Measurements from ENCODE around the gene APAF1.
"Not testable (repeated sequence)": the region's sequence is repeated elsewhere in the genome, so short reads cannot be mapped to it uniquely, and the experiment has no call there.

APAF1 gene

GRCh38 chr12:98644712-98645571 is at the start of gene APAF1, which contains the start of gene IKBIP:
Gene APAF1 (plus strand): TSS chr12:98645290. CDS start chr12:98648360, 3,070 bp downstream.
Gene IKBIP (minus strand): TSS chr12:98644788. CDS start chr12:98644701, 87 bp downstream.
- peak; percentile 68 for DNase-seq

- not testable (repeated sequence) for DNase-seq
Observed at GRCh38 chr12:98597313-98597712, 47.8 kb upstream of the APAF1 start.

GRCh38 chr12:98601924-98602323 is 43.2 kb upstream of the APAF1 start:
- DNase-seq: no peak

- no peak for DNase-seq
Observed at GRCh38 chr12:98606359-98606988, 38.6 kb upstream of the APAF1 start.

GRCh38 chr12:98610596-98610995 is 34.5 kb upstream of the APAF1 start:
- DNase-seq: no peak

- DNase-seq: no peak
Observed at GRCh38 chr12:98612696-98613334, 32.3 kb upstream of the APAF1 start.

- no peak for DNase-seq
Observed at GRCh38 chr12:98618952-98619351, 26.1 kb upstream of the APAF1 start.

GRCh38 chr12:98635657-98636323 is 9.3 kb upstream of the APAF1 start:
- no peak for DNase-seq

GRCh38 chr12:98637068-98637467 is 8.0 kb upstream of the APAF1 start:
- DNase-seq: no peak

- DNase-seq: no peak
Observed at GRCh38 chr12:98638009-98638408, 7.1 kb upstream of the APAF1 start.

- no peak for DNase-seq
Observed at GRCh38 chr12:98639491-98639890, 5.6 kb upstream of the APAF1 start.

- DNase-seq: not testable (repeated sequence)
Observed at GRCh38 chr12:98642801-98643200, 2.3 kb upstream of the APAF1 start.

GRCh38 chr12:98644433-98644711 is 718 bp upstream of the APAF1 start:
- DNase-seq: no peak

GRCh38 chr12:98645572-98646067 is 530 bp downstream of the APAF1 start:
- no peak for DNase-seq

GRCh38 chr12:98646294-98647090 is 1.4 kb downstream of the APAF1 start:
- DNase-seq: no peak

GRCh38 chr12:98651328-98651727 is 6.2 kb downstream of the APAF1 start:
- DNase-seq: no peak

- peak; percentile 14 for DNase-seq
Observed at GRCh38 chr12:98653866-98654493, 8.9 kb downstream of the APAF1 start.

GRCh38 chr12:98656289-98657101 is 11.4 kb downstream of the APAF1 start:
- no peak for DNase-seq

- DNase-seq: no peak
Observed at GRCh38 chr12:98660521-98660920, 15.4 kb downstream of the APAF1 start.

- DNase-seq: no peak
Observed at GRCh38 chr12:98669751-98670150, 24.7 kb downstream of the APAF1 start.

GRCh38 chr12:98671459-98671858 is 26.4 kb downstream of the APAF1 start:
- DNase-seq: no peak

All from NCI-H1417 treated with DMSO at 0.1 percent for 48 hours (cell line).